ENCODE measurements around the gene CDYL2.

Gene CDYL2

GRCh38 chr16:80720804-80721371 lies 83.5 kb downstream of the CDYL2 start:
- Histone ChIP-seq H3K9me3 (ENCODE audit: insufficient read depth, low read depth, low read length) (peaks cover 16% of the 10 kb centered on the region), H3K27ac (ENCODE audit: low read length) (no peak overlapping the region), H3K4me3 (ENCODE audit: low read length) (no peak overlapping the region), H3K9ac (ENCODE audit: low read depth, low read length) (no peak overlapping the region), H3K27me3 (ENCODE audit: insufficient read depth, low read length) (no peaks in the 10 kb centered on the region), H3K4me1 (ENCODE audit: insufficient read depth, low read length) (no peaks in the 10 kb centered on the region), H3K36me3 (ENCODE audit: insufficient read depth, low read depth, low read length) (no peaks in the 10 kb centered on the region)

DNA sequence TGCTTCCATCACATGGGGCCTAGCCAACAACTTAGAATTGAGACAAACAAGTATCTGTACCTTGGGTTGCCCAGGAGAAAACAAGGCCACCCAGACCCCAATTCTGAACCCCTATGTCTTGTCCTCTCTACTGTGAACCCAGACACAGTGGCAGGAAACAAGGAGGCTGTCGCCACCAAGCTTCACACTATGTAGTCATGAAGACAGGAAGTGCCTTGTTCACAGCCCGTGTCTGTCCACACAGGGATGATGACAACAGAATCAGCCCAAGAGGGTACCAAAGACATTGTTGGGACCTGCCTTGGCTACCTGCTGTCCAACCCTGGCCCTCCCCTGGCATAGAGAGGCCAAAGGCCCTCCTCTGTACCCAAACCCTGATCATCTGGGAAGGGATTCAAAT lies 84.8 kb downstream of the CDYL2 start:
- Histone ChIP-seq H3K36me3 (ENCODE audit: insufficient read depth, low read depth, low read length) (no peaks in the 10 kb centered on the region), H3K9ac (ENCODE audit: low read depth, low read length) (no peak overlapping the region), H3K4me3 (ENCODE audit: low read length) (no peak overlapping the region), H3K27ac (ENCODE audit: low read length) (no peak overlapping the region), H3K9me3 (ENCODE audit: insufficient read depth, low read depth, low read length) (peaks cover 6% of the 10 kb centered on the region), H3K27me3 (ENCODE audit: insufficient read depth, low read length) (no peaks in the 10 kb centered on the region), H3K4me1 (ENCODE audit: insufficient read depth, low read length) (no peaks in the 10 kb centered on the region)

DNA sequence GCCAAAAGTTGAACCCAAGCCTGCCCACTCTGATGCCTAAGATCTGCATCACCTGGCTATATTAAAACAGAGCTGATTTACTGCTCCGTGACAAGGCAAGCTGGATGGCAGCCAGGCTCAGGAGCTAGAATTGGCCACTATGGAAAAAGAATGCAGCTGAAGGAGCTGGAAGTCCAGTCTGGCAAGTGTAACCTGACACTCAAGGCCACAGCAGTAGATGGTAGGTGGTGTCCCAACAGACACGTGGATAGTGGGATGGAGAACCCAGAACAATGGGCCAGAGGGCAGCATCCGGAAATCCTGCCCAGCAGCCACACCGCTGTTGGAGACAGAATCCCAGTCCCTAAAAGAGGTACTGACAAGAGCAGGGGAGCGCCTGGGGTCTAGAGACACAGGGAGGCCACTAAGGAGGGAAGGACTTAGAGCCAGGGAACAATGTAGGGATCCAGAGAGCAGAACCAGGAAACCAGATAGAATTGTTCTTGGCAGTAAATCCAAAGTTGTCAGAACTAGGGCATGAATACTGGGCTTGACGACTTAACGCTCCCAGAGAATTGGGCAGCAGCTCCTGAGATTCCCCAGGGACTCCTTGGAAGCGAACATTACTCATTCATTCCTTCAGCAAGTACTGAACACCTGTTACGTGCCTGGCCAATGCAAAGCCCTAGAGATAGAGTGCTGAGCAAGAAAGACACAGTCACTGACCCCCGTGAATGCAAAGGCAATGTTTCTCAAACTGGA lies 85.7 kb downstream of the CDYL2 start:
- no peaks in the 10 kb centered on the region for H3K4me1 ChIP-seq (ENCODE audit: insufficient read depth, low read length)
- no peaks in the 10 kb centered on the region for H3K36me3 ChIP-seq (ENCODE audit: insufficient read depth, low read depth, low read length)
- no peak overlapping the region for H3K27ac ChIP-seq (ENCODE audit: low read length)
- no peak overlapping the region for H3K4me3 ChIP-seq (ENCODE audit: low read length)
- H3K27me3 ChIP-seq (ENCODE audit: insufficient read depth, low read length), result no peaks in the 10 kb centered on the region
- peaks cover 3% of the 10 kb centered on the region for H3K9me3 ChIP-seq (ENCODE audit: insufficient read depth, low read depth, low read length)
- H3K9ac ChIP-seq (ENCODE audit: low read depth, low read length), result no peak overlapping the region

DNA sequence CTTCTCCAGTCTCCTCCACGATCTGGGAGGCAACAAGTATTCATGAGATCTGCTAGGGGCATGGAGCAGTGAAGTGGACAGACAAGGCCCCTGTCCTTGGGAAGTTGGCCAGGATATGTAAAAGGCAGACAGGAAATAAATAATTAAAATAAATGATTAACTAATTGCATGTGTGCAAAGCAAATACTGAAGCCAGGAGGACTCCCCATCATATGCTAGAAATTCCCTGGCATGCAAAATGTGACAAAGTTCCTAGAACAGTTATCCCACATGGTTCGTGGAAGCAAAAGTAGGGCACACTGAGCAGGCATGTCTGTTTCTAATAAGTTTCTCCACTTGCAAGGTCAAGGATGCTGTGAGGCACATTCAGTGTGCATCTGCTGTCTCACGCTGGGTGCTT lies 86.8 kb downstream of the CDYL2 start:
- Histone ChIP-seq H3K27ac (ENCODE audit: low read length) (no peak overlapping the region), H3K9ac (ENCODE audit: low read depth, low read length) (no peak overlapping the region), H3K4me1 (ENCODE audit: insufficient read depth, low read length) (no peaks in the 10 kb centered on the region), H3K36me3 (ENCODE audit: insufficient read depth, low read depth, low read length) (no peaks in the 10 kb centered on the region), H3K4me3 (ENCODE audit: low read length) (no peak overlapping the region), H3K27me3 (ENCODE audit: insufficient read depth, low read length) (no peaks in the 10 kb centered on the region), H3K9me3 (ENCODE audit: insufficient read depth, low read depth, low read length) (no peaks in the 10 kb centered on the region; the same call in 1 of the 2 replicates)

GRCh38 chr16:80716564-80717139 lies 87.7 kb downstream of the CDYL2 start:
- Histone ChIP-seq H3K9ac (ENCODE audit: low read depth, low read length) (no peak overlapping the region), H3K4me3 (ENCODE audit: low read length) (no peak overlapping the region), H3K27ac (ENCODE audit: low read length) (no peak overlapping the region), H3K27me3 (ENCODE audit: insufficient read depth, low read length) (no peaks in the 10 kb centered on the region), H3K4me1 (ENCODE audit: insufficient read depth, low read length) (no peaks in the 10 kb centered on the region), H3K9me3 (ENCODE audit: insufficient read depth, low read depth, low read length) (no peaks in the 10 kb centered on the region; the same call in 1 of the 2 replicates), H3K36me3 (ENCODE audit: insufficient read depth, low read depth, low read length) (no peaks in the 10 kb centered on the region)

- Histone ChIP-seq H3K4me1 (ENCODE audit: insufficient read depth, low read length) (no peaks in the 10 kb centered on the region), H3K9ac (ENCODE audit: low read depth, low read length) (no peak overlapping the region), H3K36me3 (ENCODE audit: insufficient read depth, low read depth, low read length) (no peaks in the 10 kb centered on the region), H3K27ac (ENCODE audit: low read length) (no peak overlapping the region), H3K9me3 (ENCODE audit: insufficient read depth, low read depth, low read length) (no peaks in the 10 kb centered on the region; the same call in 1 of the 2 replicates), H3K4me3 (ENCODE audit: low read length) (no peak overlapping the region), H3K27me3 (ENCODE audit: insufficient read depth, low read length) (no peaks in the 10 kb centered on the region)
These were observed 93.0 kb downstream of the CDYL2 start for GRCh38 chr16:80711406-80711805.

- Histone ChIP-seq H3K4me1 (ENCODE audit: insufficient read depth, low read length) (no peaks in the 10 kb centered on the region), H3K36me3 (ENCODE audit: insufficient read depth, low read depth, low read length) (no peaks in the 10 kb centered on the region), H3K4me3 (ENCODE audit: low read length) (no peak overlapping the region), H3K27ac (ENCODE audit: low read length) (no peak overlapping the region), H3K9me3 (ENCODE audit: insufficient read depth, low read depth, low read length) (no peaks in the 10 kb centered on the region), H3K27me3 (ENCODE audit: insufficient read depth, low read length) (no peaks in the 10 kb centered on the region), H3K9ac (ENCODE audit: low read depth, low read length) (no peak overlapping the region)
These were observed 93.5 kb downstream of the CDYL2 start for GRCh38 chr16:80710918-80711317.

DNA sequence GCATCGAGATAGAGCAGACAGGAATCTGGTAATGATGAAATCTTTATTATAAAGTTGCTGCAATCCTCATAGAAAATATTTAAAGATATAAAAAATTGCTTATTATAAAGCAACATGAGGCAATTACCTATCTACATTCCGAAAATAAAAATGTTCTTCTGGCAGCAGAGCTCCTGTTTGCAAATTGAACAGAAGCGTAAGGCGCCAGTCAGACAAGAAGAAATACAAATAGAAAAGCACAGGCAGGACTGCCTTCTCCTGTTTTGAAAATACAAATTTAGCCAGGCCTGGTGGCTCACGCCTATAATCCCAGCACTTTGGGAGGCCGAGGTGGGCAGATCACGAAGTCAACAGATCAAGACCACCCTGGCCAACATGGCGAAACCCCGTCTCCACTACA lies 95.6 kb downstream of the CDYL2 start:
- Histone ChIP-seq H3K9me3 (ENCODE audit: insufficient read depth, low read depth, low read length) (no peaks in the 10 kb centered on the region), H3K27ac (ENCODE audit: low read length) (no peak overlapping the region), H3K4me1 (ENCODE audit: insufficient read depth, low read length) (no peaks in the 10 kb centered on the region), H3K36me3 (ENCODE audit: insufficient read depth, low read depth, low read length) (no peaks in the 10 kb centered on the region), H3K9ac (ENCODE audit: low read depth, low read length) (no peak overlapping the region), H3K27me3 (ENCODE audit: insufficient read depth, low read length) (no peaks in the 10 kb centered on the region), H3K4me3 (ENCODE audit: low read length) (no peak overlapping the region)

DNA sequence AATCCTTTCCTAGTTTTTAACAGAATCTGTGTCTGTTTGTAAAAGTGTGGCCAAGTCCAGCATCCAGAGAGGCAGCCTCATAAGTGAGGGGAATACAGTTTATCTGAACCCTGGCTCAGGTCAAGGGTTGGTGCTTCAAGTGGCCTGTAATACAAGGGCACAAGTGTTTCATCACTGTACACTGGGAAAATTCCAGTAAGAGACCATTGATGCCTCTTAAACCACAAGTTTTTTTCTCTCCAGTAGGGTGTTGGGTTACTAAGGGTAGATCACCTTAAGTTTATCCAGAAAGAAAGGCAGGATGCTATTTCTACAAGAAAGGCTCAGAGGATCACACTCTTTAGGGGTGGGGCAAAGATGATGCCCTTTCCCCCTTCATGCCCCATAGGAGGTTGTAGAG lies 96.7 kb downstream of the CDYL2 start:
- H3K9me3 ChIP-seq (ENCODE audit: insufficient read depth, low read depth, low read length), result no peaks in the 10 kb centered on the region
- H3K36me3 ChIP-seq (ENCODE audit: insufficient read depth, low read depth, low read length), result no peaks in the 10 kb centered on the region
- H3K27me3 ChIP-seq (ENCODE audit: insufficient read depth, low read length), result no peaks in the 10 kb centered on the region

GRCh38 chr16:80705596-80705995 lies 98.8 kb downstream of the CDYL2 start:
- H3K4me3 ChIP-seq (ENCODE audit: low read length), result no peak overlapping the region
- no peaks in the 10 kb centered on the region for H3K9me3 ChIP-seq (ENCODE audit: insufficient read depth, low read depth, low read length)
- no peaks in the 10 kb centered on the region for H3K27me3 ChIP-seq (ENCODE audit: insufficient read depth, low read length)
- H3K27ac ChIP-seq (ENCODE audit: low read length), result no peak overlapping the region
- no peak overlapping the region for H3K9ac ChIP-seq (ENCODE audit: low read depth, low read length)
- no peaks in the 10 kb centered on the region for H3K4me1 ChIP-seq (ENCODE audit: insufficient read depth, low read length)
- H3K36me3 ChIP-seq (ENCODE audit: insufficient read depth, low read depth, low read length), result no peaks in the 10 kb centered on the region

More for the DNA sequence above, 96.7 kb downstream of the CDYL2 start:
- no peak overlapping the region for H3K9ac ChIP-seq (ENCODE audit: low read depth, low read length)
- H3K4me1 ChIP-seq (ENCODE audit: insufficient read depth, low read length), result no peaks in the 10 kb centered on the region
- no peak overlapping the region for H3K4me3 ChIP-seq (ENCODE audit: low read length)
- H3K27ac ChIP-seq (ENCODE audit: low read length), result no peak overlapping the region

GRCh38 chr16:80704751-80705505 lies 99.5 kb downstream of the CDYL2 start:
- H3K9ac ChIP-seq (ENCODE audit: low read depth, low read length), result no peak overlapping the region
- H3K27me3 ChIP-seq (ENCODE audit: insufficient read depth, low read length), result no peaks in the 10 kb centered on the region
- H3K4me3 ChIP-seq (ENCODE audit: low read length), result no peak overlapping the region
- H3K4me1 ChIP-seq (ENCODE audit: insufficient read depth, low read length), result no peaks in the 10 kb centered on the region
- no peaks in the 10 kb centered on the region for H3K9me3 ChIP-seq (ENCODE audit: insufficient read depth, low read depth, low read length)
- no peaks in the 10 kb centered on the region for H3K36me3 ChIP-seq (ENCODE audit: insufficient read depth, low read depth, low read length)
- H3K27ac ChIP-seq (ENCODE audit: low read length), result no peak overlapping the region

Measured in iPS-20b (cell line).